Measurements from ENCODE around the gene CACNG4.

DNA sequence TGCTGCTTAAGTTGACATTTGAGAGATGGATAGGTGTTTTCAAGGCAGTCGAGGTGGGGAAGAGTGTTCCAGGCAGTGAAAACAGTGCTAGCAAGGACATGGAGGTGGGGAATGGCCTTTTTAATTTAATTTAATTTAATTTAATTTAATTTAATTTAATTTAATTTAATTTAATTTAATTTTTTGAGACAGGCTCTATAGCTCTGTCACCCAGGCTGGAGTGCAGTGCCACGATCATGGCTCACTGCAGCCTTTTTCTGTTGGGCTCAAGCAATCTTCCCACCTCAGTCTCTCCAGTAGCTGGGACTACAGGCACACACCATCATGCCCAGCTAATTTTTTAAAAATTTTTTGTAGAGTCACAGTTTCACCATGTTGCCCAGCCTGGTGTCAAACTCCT lies 32.2 kb upstream of the CACNG4 start:
- TF ChIP-seq, protein P1, sequence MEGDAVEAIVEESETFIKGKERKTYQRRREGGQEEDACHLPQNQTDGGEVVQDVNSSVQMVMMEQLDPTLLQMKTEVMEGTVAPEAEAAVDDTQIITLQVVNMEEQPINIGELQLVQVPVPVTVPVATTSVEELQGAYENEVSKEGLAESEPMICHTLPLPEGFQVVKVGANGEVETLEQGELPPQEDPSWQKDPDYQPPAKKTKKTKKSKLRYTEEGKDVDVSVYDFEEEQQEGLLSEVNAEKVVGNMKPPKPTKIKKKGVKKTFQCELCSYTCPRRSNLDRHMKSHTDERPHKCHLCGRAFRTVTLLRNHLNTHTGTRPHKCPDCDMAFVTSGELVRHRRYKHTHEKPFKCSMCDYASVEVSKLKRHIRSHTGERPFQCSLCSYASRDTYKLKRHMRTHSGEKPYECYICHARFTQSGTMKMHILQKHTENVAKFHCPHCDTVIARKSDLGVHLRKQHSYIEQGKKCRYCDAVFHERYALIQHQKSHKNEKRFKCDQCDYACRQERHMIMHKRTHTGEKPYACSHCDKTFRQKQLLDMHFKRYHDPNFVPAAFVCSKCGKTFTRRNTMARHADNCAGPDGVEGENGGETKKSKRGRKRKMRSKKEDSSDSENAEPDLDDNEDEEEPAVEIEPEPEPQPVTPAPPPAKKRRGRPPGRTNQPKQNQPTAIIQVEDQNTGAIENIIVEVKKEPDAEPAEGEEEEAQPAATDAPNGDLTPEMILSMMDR (IDR thresholded peaks at IDR 0.05 in 4 of 5, conservative IDR thresholded peaks at IDR 0.05 in 1 of 5), result no peak
- TF ChIP-seq POLR2A (IDR thresholded peaks at IDR 0.05), result no peak
